ENCODE data around the gene GATAD2A.

DNA sequence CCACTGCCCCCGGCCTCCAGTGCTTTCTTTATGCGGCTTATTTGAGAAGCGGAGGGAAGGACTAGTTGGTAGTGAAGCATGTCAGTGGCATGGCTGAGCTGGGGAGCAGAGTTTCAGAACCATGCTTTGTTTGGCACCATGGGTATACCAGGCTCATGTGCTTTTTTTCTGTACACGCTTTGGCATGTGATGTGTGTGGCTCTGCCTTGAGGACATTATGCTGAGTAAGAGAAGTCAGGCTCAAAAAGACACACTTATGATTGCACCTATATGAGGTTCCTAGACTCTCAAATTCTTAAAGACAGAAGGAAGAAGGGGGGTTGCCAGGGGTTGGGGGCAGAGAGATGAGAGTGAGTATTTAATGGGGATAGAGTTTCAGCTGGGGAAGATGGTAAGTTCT is 21.3 kb downstream of the GATAD2A start:
- TF ChIP-seq EZH2 (IDR thresholded peaks at IDR 0.05; ENCODE audit: borderline replicate concordance, low read depth, low read length, severe bottlenecking) (no peak), CTCF (IDR thresholded peaks at IDR 0.05; ENCODE audit: borderline replicate concordance, extremely low read depth, low read length, poor library complexity, severe bottlenecking) (no peak)

Measured in DND-41 (cell line).